Nephron progenitor cell (in vitro differentiated cells): ENCODE results near the gene NRAP.

ENCODE experiments used
- DNase-seq: peaks from one replicate; pipeline ENCODE4 v3.0.0; 2021
- H3K27ac Mint-ChIP-seq: 2 replicates; pipeline ENCODE4 v1.8.0; 2021; ENCODE audit warnings: mild to moderate bottlenecking, moderate library complexity, mixed read lengths
- H3K27me3 Mint-ChIP-seq: 2 replicates; pipeline ENCODE4 v1.8.0; 2021; ENCODE audit warnings: mild to moderate bottlenecking, low read depth, mixed read lengths; ENCODE audit not compliant: poor library complexity
- H3K36me3 Mint-ChIP-seq: 2 replicates; pipeline ENCODE4 v1.8.0; 2021; ENCODE audit warnings: low read depth, mixed read lengths
- H3K4me1 Mint-ChIP-seq: 2 replicates; pipeline ENCODE4 v1.8.0; 2021; ENCODE audit warnings: mixed read lengths
- H3K4me3 Mint-ChIP-seq: 2 replicates; pipeline ENCODE4 v1.8.0; 2021; ENCODE audit warnings: mild to moderate bottlenecking, moderate library complexity, mixed read lengths
- H3K9me3 Mint-ChIP-seq: 2 replicates; pipeline ENCODE4 v1.8.0; 2021; ENCODE audit warnings: mild to moderate bottlenecking, moderate library complexity, mixed read lengths
- TF ChIP-seq, protein P1 (sequence below): fragments of 200-600 bp; sonication (generic); IDR thresholded peaks from 2 replicates; pipeline ENCODE4 v1.5.0; 2021; ENCODE audit warnings: antibody characterized with exemption

The NRAP gene

GRCh38 chr10:113539789-113540188 is 124.1 kb downstream of the NRAP start:
- H3K4me3 Mint-ChIP-seq = no peak overlapping the region
- peaks cover 20% of the 10 kb centered on the region for H3K4me1 Mint-ChIP-seq
- H3K9me3 Mint-ChIP-seq = no peaks in the 10 kb centered on the region
- TF ChIP-seq, protein P1, sequence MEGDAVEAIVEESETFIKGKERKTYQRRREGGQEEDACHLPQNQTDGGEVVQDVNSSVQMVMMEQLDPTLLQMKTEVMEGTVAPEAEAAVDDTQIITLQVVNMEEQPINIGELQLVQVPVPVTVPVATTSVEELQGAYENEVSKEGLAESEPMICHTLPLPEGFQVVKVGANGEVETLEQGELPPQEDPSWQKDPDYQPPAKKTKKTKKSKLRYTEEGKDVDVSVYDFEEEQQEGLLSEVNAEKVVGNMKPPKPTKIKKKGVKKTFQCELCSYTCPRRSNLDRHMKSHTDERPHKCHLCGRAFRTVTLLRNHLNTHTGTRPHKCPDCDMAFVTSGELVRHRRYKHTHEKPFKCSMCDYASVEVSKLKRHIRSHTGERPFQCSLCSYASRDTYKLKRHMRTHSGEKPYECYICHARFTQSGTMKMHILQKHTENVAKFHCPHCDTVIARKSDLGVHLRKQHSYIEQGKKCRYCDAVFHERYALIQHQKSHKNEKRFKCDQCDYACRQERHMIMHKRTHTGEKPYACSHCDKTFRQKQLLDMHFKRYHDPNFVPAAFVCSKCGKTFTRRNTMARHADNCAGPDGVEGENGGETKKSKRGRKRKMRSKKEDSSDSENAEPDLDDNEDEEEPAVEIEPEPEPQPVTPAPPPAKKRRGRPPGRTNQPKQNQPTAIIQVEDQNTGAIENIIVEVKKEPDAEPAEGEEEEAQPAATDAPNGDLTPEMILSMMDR = no peak
- DNase-seq = no peak
- H3K27ac Mint-ChIP-seq = no peak overlapping the region
- H3K36me3 Mint-ChIP-seq = no peaks in the 10 kb centered on the region
- H3K27me3 Mint-ChIP-seq = peaks cover 17% of the 10 kb centered on the region
